Measurements from ENCODE around the gene ADAMTS17.

DNA sequence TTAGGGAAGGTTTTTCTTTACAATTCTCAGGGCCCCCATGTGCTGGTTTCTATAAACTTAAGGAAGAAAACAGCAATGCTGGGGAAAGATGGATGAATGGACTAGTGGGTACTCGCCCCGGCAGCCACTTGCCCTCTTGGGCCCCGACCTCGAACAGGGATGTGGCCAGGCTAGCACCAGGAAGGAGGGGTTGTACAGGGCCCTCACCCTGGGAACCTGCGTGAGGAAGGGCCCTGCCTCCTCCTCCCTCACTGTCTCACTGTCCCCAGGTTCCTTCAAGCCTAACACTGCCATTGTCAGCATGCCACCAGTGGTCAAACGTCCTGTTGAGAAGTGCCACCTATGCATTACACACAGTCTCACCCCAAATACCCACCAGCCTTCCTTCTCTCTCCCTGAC is 9.1 kb downstream of the ADAMTS17 start:
- TF ChIP-seq EZH2phosphoT487 (IDR thresholded peaks at IDR 0.05; ENCODE audit: borderline replicate concordance, low read length) (no peak), CTCF (IDR thresholded peaks at IDR 0.05; ENCODE audit: low read depth, low read length, poor library complexity, severe bottlenecking) (no peak)

Data from DOHH2 (cell line).